HG02884 (cell line): ENCODE measurements around the gene EGF.
A peak's percentile ranks its signal among the peaks of the same experiment; 100 is the strongest.

Experiments used
- ATAC-seq: cut with Tn5 transposase; IDR thresholded peaks from one replicate; pipeline ENCODE4 v1.9.1; 2021; ENCODE audit warnings: mild to moderate bottlenecking, moderate library complexity; ENCODE audit not compliant: unreplicated experiment

EGF gene

DNA sequence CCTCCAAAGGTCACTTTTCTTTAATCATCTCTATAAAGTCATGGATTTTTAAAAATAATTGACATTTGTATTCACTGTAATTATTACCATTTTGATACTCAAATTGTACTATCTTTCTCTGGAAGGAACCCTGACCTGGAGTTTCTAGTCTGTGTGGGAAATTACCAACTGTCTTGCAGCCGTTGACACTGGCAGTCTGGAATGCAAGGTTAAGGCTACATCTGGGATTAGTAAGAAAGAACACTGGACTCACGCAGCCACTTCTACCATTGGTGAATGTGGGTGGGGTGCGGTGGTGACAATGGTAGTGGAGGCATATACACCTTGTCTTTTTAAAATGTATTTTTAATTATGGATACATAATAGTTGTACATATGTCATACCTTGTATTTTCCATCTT is 40.9 kb downstream of the EGF start:
- ATAC-seq, result no peak

DNA sequence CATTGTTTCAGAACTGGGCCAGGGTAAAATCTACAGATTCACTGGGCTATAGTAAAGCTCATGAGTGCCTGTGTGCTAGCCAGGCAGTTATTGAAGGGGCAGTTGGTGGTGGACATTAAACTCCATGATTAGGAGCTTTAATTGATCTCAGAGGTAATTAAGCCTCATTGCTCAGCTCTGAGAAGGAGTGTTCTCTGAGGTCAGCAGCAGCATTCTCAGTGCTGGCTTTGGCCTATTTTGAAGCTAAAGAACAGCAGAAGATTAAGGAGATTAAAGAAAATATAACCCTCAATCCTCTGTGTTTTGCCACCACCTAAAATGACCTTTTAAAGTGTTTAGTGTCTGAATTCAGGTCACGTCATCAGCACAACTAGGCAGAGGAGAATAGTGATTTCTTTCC is 42.5 kb downstream of the EGF start:
- ATAC-seq, result no peak

DNA sequence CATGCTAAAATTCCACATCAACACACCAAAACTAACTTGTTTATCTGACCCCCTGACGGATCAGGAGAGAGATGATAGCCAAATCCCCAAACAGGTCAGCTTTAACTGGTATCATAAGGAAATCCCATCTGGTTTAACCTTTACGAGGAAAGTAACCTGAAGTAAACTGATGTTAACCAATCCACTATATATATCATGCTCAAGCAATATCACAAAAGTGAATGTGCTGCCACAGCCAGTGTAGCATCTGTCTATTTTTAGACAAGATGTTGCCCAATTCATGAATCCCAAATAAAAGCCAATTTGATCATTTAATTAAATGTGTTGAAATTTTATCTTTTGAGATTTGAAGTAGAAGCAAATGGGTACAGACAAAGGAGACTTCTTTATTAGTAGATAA is 44.5 kb downstream of the EGF start:
- no peak for ATAC-seq

DNA sequence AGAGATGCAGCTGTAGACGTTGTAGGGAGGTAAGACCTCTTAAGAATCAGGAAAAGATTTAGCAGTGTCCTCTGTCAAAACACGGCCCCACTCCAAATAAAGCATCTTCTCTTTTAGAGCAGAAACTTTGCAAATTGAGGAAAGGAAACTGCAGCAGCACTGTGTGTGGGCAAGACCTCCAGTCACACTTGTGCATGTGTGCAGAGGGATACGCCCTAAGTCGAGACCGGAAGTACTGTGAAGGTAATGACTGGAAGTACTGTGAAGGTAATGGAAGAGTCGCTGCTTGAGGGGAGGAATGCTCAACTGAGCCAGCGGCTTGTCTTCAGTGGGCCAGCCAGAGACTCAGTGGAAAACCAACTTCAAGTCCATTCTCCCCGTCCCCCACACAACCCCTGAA is 46.5 kb downstream of the EGF start:
- no peak for ATAC-seq

DNA sequence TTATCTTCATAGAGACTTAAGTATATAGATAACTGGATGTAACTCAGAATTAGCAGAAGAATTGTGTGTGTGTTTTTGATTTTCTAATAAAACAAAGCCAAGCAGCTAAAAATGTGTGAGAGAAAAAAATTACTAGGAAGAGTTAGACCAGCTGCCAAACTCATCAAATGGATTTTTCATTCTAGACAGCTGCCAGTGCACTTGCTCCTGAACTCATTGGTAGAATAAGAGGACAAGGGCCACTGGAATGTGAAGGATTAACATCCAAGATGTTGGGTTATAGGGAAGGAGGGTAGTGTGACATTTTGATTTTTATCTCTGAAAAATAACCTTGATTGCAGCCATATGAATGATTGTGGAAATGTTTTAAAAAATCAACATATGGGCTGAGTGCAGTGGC is 49.7 kb downstream of the EGF start:
- ATAC-seq, result no peak

DNA sequence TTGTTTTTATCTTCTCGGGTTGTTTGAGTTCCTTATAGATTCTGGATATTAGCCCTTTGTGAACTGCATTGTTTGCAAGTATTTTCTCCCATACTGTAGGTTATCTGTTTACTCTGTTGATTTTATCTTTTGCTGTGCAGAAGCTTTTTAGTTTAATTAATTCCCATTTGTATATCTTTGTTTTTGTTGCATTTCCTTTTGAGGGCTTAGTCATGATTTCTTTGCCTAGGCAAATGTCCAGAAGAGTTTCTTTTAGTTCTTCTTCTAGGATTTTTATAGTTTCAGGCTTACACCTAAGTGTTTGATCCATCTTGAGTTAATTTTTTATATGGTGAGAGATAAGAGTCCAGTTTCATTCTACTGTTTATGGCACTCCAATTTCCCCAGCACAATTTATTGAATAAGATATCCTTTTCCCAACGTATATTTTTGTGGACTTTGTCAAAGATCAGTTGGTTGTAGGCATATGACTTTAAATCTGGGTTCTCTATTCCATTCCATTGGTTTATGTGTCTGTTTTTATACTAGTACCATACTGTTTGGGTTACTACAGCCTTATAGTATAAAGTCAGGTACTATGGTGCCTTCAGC is 54.3 kb downstream of the EGF start:
- no peak for ATAC-seq

DNA sequence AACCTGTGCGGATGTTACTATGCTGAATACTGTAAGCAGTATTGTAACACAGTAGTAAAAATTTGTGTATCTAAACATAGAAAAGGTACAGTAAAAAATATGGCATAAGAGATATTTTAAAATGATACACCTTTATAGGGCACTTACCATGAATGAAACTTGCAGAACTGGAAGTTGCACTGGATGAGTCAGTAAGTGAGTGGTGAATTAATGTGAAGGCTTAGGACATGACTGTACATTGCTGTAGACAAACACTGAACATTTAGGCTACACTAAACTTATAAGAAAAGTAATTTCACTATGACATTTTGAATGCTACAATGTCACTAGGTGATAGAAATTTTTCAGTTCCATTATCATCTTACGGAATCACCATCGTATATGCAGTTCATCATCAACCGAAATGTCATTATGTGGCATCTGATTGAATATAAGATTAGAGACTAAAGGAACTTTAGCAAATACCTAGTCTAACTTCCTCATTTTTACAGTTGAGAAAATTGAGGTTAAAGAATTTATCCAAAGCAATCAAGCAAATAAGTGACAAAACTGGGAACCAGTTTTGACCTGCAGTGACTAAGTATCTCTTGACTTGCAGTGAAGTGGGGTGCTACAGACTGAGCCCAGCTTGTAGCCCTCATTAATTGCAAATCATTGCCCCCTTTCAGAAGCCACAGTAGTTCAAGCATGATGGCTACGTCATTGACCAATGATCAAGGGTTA is 55.3 kb downstream of the EGF start:
- peak; percentile 57 for ATAC-seq

DNA sequence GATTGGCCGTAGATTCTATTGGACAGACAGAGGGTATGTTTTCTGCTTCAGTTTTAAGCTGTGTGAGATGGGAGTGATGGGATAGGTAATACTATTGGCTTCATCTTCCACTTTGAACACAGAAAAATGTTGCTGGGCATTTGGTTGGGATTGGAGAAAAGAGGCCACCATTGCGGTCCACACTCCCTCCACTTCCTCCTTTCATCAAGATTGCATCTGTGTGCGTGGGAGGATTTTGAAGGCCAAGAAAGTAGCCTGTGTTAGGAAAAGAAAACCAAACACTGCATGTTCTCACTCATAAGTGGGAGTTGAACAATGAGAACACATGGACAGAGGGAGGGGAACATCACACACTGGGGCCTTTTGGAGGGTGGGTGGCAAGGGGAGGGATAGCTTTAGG is 56.4 kb downstream of the EGF start:
- no peak for ATAC-seq

DNA sequence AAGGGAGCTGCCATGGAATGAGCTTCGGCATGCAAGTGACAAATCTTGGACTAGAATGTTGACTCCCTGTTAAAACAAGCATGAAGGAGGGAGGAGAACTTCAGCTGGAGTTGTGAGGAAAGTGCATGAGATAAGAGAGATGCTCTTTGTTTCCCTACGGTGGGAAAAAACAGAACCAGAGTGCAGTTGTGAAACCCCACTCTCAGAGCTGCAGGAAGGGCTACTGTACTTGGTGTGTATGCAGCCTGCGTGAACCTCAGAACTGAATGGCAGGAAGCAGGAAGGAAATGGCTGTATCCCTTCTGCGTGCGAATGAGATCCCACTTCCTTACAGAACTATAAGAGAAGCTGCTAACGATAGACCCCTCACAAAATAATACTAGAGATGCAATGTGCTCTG is 57.2 kb downstream of the EGF start:
- no peak for ATAC-seq

DNA sequence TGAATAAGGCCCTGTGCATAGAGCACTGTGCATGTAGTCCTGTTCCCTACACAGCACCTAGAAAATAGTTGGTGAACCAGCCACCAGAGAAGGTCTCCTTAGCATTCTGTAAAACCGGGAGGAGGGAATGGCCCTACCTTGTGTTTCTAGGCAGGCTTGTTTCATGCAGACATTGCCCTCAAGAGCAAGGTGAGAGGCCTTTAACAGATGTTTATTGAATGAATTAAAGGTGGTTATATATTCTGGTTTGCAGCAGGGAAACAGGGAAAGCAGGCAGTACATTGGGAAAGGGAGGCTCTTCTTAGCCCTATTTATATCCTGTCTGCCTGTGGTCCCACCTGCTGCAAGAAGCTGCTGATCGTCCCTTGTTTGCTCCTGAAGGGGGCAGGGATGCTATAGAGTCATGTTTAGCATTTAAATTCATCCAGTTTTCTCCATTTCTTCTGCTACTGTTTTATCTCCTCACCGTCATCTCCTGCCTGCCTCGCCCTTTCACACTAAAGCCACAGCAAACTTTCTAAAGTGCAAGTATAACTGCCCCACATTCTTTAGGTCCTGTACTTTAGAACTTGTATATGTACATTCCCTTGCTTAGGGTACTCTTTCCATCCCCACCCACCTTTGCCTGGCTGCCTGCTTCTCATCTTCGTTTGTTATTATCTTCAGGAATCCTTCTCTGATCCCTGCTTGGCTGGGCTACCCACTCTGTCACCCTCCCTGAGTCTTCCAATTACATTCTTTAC is 60.3 kb downstream of the EGF start:
- no peak for ATAC-seq

DNA sequence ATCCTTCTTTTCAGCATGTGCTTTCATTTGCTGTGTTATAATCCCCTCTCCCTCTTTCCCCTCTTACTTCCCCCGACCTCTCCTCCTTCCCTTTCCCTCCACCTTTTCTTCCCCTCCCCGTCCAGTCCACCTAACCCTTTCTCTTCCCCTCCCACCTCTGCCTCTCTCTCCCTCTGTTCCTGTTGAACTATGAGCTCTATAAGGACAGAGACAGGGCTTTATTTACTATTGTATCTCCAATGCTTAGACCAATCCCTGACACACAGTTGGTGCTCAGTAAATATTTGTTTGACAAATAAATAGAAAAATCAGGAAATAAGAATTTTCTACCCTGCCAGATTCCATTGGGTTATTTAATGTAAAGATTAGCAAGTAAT is 60.8 kb downstream of the EGF start:
- no peak for ATAC-seq

DNA sequence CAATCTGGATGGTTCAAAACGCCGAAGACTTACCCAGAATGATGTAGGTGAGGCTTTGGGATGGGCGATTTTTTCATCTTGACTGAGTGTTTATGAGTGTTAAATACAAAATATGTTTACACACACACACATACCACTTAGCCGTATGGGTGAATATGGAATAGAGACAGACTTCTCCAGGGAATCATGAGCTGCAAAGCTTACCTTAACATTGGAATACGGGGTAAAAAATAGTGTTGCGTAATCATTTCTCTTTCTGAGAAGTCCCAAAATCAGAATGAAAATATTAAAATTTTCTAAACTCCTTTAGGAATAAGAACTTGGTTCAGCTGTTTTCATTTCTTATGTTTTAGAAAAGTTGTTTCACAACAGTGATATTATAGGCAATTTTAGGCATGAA is 63.5 kb downstream of the EGF start:
- ATAC-seq, result no peak

DNA sequence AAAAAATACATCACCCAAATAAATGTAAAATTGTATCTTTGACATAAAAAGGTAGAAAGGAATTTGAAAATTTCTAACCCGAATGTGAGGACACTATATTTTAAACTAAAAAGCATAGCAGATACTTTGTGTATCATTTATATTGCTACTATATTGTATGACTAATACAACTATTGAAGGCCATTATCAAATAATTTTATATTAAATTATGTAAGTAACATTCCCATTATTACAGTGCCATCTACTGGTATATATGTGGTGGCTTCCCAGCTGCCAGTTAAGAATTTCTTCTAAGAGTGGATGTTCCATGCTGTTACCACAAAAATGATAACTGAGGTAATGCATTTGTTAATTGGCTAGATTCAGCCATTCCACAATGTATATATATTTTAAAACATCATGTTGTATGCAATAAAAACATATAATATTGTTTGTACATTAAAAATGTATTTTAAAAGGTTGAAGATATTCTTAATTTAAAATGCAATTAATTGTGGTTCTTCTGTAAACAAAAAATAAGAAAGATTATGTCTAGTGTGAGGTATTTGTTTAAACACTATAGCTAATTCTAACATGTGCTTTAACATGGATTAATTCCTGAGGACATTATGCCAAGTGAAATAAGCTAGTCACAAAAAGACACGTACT is 65.3 kb downstream of the EGF start:
- no peak for ATAC-seq

DNA sequence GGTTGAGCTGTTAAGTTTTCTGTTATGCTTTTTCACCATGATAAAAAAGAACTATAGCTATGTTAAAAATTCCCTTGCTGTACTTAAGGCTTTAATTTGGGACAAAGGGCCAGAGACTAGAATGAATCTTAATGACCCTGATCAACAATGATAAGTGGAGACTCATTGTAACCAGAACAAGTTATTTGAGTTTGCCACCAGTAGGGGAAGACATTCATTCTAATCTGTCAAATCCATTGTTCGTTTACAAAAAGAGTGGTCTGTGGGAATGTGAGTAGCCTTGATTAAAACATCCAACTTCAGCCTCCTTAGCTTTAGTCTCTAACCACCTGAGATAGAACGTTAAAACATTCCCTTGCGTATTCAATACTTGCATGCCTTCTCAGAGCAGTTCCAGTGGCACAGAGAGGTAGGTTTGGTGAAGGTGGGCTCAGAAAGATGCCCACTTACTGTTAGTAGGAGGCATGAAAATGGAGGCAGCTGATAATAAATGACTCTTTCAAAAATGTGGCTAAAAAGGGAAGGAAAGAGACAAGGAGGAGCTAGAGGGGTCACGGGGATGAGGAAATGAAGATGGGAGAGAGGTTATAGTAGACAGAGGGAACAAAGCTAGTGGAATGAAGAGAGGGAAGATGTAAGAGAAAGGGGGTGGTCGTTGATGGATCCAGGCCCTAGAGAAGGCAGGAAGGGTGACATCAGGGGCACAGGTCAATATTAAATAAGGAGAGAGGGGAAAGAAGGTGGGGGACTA is 66.2 kb downstream of the EGF start:
- no peak for ATAC-seq

DNA sequence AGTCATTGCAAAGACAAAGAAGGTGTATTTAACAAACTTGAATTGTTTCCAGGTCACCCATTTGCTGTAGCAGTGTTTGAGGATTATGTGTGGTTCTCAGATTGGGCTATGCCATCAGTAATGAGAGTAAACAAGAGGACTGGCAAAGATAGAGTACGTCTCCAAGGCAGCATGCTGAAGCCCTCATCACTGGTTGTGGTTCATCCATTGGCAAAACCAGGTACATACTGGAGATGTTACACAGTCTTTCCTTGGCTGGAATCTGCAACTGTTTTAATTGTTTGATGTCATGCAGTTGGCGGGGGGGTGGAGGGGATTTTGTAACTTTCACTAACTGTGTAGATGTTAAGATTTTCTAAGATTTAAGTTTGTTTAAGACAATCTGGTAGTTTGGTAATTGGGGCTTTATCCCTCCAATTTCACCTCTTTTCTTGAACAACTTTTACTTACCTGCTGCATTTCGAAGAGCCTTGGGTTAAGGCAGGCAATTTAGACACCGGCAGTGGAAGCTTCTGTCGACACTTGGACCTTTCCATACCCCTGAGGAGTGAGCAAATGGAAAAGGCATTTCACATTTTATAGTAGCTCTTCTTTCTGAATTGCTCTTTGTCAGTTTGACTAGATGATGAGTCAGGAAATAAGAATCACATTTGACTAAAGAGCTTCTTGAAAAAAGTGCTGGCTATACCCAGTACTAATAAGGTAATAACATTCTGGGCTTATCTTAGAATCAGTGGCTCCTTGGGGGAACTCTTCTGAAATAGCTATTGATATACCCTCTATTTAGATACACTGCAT is 67.4 kb downstream of the EGF start:
- ATAC-seq, result no peak

DNA sequence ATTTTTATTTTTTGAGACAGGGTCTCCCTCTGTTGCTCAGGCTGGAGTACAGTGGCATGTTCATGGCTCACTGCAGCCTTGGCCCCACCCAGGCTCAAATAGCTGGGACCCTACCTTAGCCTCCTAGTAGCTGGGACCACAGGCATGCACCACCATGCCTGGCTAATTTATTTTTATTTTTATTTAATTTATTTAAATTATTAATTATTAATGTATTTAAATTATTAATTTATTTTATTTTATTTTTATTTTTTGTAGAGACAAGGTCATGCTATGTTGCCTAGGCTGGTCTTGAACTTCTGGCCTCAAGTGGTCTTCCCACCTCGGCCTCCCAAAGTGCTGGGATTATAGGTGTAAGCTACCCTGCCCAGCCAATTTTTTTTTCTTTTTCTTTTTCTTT is 69.3 kb downstream of the EGF start:
- ATAC-seq, result no peak

DNA sequence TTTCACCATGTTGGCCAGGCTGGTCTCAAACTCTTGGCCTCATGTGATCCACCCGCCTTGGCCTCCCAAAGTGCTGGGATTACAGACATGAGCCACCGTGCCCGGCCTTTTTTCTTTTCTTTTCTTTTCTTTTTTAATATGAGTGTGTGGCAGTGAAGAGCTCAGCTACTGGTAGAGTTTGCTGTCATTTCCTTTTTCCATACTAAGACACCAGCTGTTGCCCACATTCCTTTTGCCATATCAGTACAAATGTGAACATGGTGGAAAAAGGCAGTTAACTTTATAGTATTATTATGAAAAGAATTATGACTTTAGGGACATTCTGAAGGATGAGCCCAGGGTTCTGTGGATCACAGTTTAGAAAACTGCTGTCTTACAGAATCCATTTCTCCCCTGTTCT is 69.8 kb downstream of the EGF start:
- no peak for ATAC-seq

DNA sequence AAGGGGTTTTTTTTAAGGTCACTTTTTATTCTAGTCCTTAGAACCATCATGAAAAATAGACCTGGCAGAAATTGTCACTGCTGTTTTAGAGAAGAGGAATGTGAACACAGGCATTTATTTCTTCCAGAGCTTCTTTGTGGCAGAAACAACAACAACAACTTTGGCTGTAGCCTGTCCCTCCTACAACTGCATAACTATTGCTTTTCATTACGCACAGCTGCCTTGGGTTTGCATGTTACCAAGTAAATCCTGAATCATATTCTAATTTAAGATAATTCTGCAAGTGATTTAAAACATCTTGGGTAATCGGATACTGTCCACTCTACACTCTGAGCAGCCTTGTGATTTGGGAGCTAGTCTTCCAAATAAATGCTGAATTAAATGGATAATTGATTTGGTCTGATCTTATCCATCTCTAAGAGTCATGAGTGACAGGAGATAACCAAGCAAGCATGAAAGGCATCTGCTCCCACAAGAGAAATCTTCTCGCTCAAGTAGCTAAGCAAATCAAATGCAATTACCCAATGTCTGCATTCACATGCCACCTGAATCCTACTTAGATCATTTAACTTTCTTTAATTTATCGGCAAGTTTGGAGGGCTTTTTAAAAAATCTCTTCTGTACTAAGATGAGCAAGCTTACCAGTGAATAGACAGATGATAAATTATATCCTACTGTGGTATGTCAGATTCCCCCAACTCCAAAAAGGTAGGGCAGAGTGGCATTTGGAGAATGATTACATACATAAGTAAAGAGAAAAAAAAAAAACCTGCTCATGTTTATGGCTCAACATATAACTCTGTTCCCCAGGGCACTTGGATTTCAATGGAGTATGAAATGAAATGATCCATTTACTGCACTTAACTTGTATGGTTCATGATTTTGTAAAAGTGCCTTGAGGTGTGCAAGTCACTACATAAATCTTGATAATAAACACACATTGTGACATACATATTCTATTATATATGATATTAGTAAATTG is 73.6 kb downstream of the EGF start:
- no peak for ATAC-seq

DNA sequence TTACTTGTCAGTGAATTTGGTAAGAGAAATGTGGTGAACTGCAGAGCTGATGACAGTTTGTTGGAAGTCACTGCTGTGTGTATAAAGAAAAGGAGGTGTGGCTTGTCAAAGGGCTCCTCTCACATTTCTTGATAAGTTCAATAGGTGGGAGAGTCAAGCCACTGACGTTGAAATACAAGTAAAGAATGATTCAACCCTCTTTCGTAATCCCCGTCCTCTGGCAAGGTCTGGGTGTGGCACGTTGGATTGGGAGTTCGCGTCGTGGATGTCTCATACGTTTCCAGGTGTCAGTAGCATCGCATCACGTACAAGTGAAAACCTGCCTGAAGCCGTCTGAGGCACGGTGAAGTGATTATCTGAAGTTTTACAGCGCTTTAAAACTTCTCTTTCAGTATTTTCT is 76.4 kb downstream of the EGF start:
- no peak for ATAC-seq
